Upper lobe of right lung (tissue), 1 donor: ENCODE results near the gene PIGN. TPM values are rescaled to one million over a fixed set of nuclear protein-coding genes. Genes with fewer than 3 reads are reported as not detected.

Experiments
- ATAC-seq: fragments of 200-7000 bp; cut with Tn5 transposase; one replicate; pipeline ENCODE4 v1.9.1; 2020; ENCODE audit warnings: mild to moderate bottlenecking, moderate library complexity
- DNase-seq: peaks from one replicate; pipeline ENCODE4 v3.0.0-alpha.2; 2020
- H3K27ac ChIP-seq: fragments of 200-600 bp; one replicate; pipeline ENCODE4 v1.8.0; 2022
- H3K27me3 ChIP-seq: fragments of 200-600 bp; one replicate; pipeline ENCODE4 v1.8.0; 2022; ENCODE audit warnings: mild to moderate bottlenecking
- H3K36me3 ChIP-seq: fragments of 200-600 bp; one replicate; pipeline ENCODE4 v1.8.0; 2022
- H3K4me1 ChIP-seq: fragments of 200-600 bp; one replicate; pipeline ENCODE4 v1.8.0; 2022
- H3K4me3 ChIP-seq: fragments of 200-600 bp; one replicate; pipeline ENCODE4 v1.8.0; 2022; ENCODE audit warnings: mild to moderate bottlenecking
- H3K9me3 ChIP-seq: fragments of 200-600 bp; one replicate; pipeline ENCODE4 v1.8.0; 2022
- intact Hi-C: fragments of 100-400 bp; cut with DNase I; formaldehyde crosslinking; loops from one replicate; pipeline ENCODE4 v1.11.0; 2022
- total RNA-seq: library from RNA; stranded (reverse); fragmentation: NEBNext Ultra II Directional; extraction: Animal tissue kit (Norgen Biotek cat#: 25700); gene quantifications from one replicate; pipeline ENCODE4 v1.2.1, GENCODE V29; 2021
- TF ChIP-seq, protein P1 (sequence below): fragments of 200-600 bp; IDR thresholded peaks from one replicate; pipeline ENCODE4 v1.8.0; 2022; ENCODE audit warnings: antibody characterized with exemption
- donor health status: DM: no; HTN: yes; CAD: no; lungs with severe emphysema.

PIGN gene
- total RNA-seq, 1 donor from 2014 or later: 25.2 TPM

DNA sequence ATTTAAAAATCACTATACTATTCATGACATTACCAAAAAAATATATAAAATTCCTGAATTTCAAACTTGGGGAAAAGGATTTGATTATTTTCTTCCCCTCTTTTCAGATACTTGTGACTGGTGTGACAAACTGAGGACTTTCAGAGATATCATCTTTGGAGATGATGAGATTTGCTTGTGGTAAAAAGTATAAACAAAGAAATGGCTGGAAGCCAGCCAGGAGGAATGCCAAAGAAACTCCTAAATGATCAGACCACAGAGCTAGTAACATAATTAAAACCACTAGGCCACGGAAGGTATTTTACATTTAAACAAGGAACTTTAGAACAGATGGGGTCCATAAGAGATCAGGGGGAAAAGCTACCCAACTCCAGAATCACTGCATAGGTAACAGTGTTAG lies 58.7 kb downstream of the PIGN start:
- no peaks in the 10 kb centered on the region for H3K9me3 ChIP-seq
- H3K4me1 ChIP-seq: no peaks in the 10 kb centered on the region
- H3K27me3 ChIP-seq: no peaks in the 10 kb centered on the region
- TF ChIP-seq, protein P1, sequence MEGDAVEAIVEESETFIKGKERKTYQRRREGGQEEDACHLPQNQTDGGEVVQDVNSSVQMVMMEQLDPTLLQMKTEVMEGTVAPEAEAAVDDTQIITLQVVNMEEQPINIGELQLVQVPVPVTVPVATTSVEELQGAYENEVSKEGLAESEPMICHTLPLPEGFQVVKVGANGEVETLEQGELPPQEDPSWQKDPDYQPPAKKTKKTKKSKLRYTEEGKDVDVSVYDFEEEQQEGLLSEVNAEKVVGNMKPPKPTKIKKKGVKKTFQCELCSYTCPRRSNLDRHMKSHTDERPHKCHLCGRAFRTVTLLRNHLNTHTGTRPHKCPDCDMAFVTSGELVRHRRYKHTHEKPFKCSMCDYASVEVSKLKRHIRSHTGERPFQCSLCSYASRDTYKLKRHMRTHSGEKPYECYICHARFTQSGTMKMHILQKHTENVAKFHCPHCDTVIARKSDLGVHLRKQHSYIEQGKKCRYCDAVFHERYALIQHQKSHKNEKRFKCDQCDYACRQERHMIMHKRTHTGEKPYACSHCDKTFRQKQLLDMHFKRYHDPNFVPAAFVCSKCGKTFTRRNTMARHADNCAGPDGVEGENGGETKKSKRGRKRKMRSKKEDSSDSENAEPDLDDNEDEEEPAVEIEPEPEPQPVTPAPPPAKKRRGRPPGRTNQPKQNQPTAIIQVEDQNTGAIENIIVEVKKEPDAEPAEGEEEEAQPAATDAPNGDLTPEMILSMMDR: no peak
- H3K4me3 ChIP-seq: no peak overlapping the region
- H3K36me3 ChIP-seq: no peaks in the 10 kb centered on the region
- H3K27ac ChIP-seq: no peak overlapping the region
- ATAC-seq: no peak
- no peak for DNase-seq
- intact Hi-C loops: no loop called here

DNA sequence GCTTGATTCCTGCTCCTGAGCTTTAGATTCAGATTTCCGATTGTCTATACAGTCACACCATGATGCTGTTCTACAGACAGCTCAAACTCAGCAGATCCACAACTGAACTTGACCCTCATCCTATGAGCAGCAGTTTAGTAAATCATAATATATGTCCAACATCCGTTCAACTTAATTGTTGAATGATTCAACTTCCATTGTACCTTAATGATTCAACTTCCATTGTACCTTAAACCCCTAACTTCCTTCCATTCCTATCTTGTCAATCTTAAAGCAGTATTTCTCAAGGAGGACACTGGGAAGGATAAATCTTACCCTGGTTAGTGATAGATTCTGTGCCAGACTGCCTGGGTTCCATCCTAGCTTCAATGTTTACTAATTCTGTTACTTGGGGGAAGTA lies 60.1 kb downstream of the PIGN start:
- intact Hi-C loops: no loop called here
- DNase-seq (no peak), ATAC-seq (no peak)
- TF ChIP-seq, protein P1: no peak
- no peaks in the 10 kb centered on the region for H3K36me3 ChIP-seq
- H3K4me3 ChIP-seq: no peak overlapping the region
- no peak overlapping the region for H3K27ac ChIP-seq
- no peaks in the 10 kb centered on the region for H3K27me3 ChIP-seq
- no peaks in the 10 kb centered on the region for H3K9me3 ChIP-seq
- H3K4me1 ChIP-seq: no peaks in the 10 kb centered on the region

DNA sequence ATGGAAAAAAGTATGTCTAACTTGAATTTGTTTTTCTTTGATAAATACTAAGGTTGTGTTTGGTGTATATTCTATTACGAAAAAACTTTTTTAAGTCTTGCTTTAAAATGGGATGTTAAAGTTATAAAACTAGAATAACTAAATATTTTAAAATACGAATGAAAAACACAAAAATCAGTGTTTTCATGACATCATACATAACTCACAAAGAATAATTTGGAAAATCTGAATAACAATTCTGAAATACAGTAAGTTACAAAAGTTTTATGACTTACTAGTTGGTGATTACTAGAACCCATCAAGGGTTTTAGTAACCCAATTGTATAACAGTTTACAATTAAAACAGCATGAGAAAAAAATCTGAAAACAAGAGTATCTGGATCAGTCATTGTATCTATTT lies 61.2 kb downstream of the PIGN start:
- TF ChIP-seq, protein P1: no peak
- no peaks in the 10 kb centered on the region for H3K9me3 ChIP-seq
- H3K4me1 ChIP-seq: no peaks in the 10 kb centered on the region
- H3K36me3 ChIP-seq: no peaks in the 10 kb centered on the region
- no peak overlapping the region for H3K27ac ChIP-seq
- ATAC-seq (no peak), DNase-seq (no peak)
- intact Hi-C loops: no loop called here
- no peaks in the 10 kb centered on the region for H3K27me3 ChIP-seq
- no peak overlapping the region for H3K4me3 ChIP-seq

DNA sequence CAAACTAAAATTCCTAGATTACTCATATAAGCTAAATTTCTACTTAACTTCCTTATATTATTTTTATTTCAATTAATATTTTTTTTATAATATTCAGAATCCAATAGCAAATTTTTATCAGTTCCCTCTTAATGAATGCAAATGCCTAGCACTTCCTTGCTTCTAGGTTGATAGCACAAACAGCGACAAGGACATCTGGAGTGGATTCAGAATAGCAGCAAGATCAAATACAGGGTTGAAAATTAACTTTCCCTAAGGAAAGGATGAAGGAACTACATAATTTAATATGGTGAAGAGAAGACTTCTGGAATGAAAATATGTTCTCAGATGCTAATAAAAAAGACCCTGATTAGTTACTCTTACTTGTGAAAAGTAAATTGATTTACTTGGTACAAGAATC lies 64.5 kb downstream of the PIGN start:
- Histone ChIP-seq H3K27me3 (no peaks in the 10 kb centered on the region), H3K4me3 (no peak overlapping the region), H3K9me3 (no peaks in the 10 kb centered on the region), H3K27ac (no peak overlapping the region), H3K36me3 (no peaks in the 10 kb centered on the region), H3K4me1 (no peaks in the 10 kb centered on the region)
- TF ChIP-seq, protein P1: no peak
- no peak for ATAC-seq
- DNase-seq: no peak
- intact Hi-C loops: no loop called here

- TF ChIP-seq, protein P1: no peak
- DNase-seq (no peak), ATAC-seq (no peak)
- Histone ChIP-seq H3K36me3 (no peaks in the 10 kb centered on the region), H3K27ac (no peak overlapping the region), H3K27me3 (no peaks in the 10 kb centered on the region), H3K4me3 (no peak overlapping the region), H3K9me3 (no peaks in the 10 kb centered on the region), H3K4me1 (no peaks in the 10 kb centered on the region)
- intact Hi-C loops: no loop called here
These were observed 67.0 kb downstream of the PIGN start for GRCh38 chr18:62119884-62120283.

DNA sequence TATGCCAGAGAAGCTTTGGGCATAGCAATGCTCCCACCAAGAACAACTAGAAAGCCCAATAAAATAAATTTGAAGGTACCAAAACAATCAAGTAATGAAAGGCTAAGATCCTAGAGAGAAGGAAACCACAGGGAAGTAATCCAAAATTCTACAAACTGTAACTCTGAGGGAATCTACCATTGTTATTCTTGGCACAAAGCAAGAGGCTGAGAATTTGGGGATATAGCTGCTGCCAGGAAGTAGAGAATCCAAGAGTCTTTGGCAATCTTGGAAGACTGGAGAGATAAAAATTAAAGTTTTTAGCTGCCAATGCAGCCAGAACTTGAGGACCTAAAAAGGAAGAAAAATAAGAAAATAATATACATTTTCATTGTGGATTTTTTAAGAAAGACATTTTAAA lies 68.5 kb downstream of the PIGN start:
- H3K4me3 ChIP-seq: no peak overlapping the region
- TF ChIP-seq, protein P1: no peak
- H3K9me3 ChIP-seq: no peaks in the 10 kb centered on the region
- intact Hi-C loops: no loop called here
- H3K4me1 ChIP-seq: no peaks in the 10 kb centered on the region
- ATAC-seq (no peak), DNase-seq (no peak)
- no peaks in the 10 kb centered on the region for H3K36me3 ChIP-seq
- no peak overlapping the region for H3K27ac ChIP-seq
- H3K27me3 ChIP-seq: no peaks in the 10 kb centered on the region
